ENCODE measurements around the gene NEXN.

NEXN gene

GRCh38 chr1:77876884-77877283 lies 11.5 kb upstream of the NEXN start:
- no peak for TF ChIP-seq CTCF (IDR thresholded peaks at IDR 0.05; ENCODE audit: low read depth, low read length)
- DNase-seq (ENCODE audit: low read depth in 2 of 2): peak; percentile 46 to 74

GRCh38 chr1:77881061-77881460 lies 7.4 kb upstream of the NEXN start:
- DNase-seq (ENCODE audit: low read depth in 2 of 2): no peak
- no peak overlapping the region for H3K4me3 ChIP-seq (replicated peaks in 1 of 2; ENCODE audit: low read depth in 2 of 2, low read length in 2 of 2)
- TF ChIP-seq CTCF (IDR thresholded peaks at IDR 0.05; ENCODE audit: low read depth, low read length): no peak

More at GRCh38 chr1:77876884-77877283, 11.5 kb upstream of the NEXN start:
- H3K4me3 ChIP-seq (replicated peaks in 1 of 2; ENCODE audit: low read depth in 2 of 2, low read length in 2 of 2): no peak overlapping the region

- H3K4me3 ChIP-seq (replicated peaks in 1 of 2; ENCODE audit: low read depth in 2 of 2, low read length in 2 of 2): no peak overlapping the region
- TF ChIP-seq CTCF (IDR thresholded peaks at IDR 0.05; ENCODE audit: low read depth, low read length): no peak
Observed at GRCh38 chr1:77882411-77882810, 6.0 kb upstream of the NEXN start.

GRCh38 chr1:77888781-77889642 lies 588 bp downstream of the NEXN start:
- no peak for TF ChIP-seq CTCF (IDR thresholded peaks at IDR 0.05; ENCODE audit: low read depth, low read length)
- DNase-seq (ENCODE audit: low read depth in 2 of 2): peak; percentile 72 to 84
- H3K4me3 ChIP-seq (replicated peaks in 1 of 2; ENCODE audit: low read depth in 2 of 2, low read length in 2 of 2): peak overlapping the region; percentile 64 to 84

More at GRCh38 chr1:77882411-77882810, 6.0 kb upstream of the NEXN start:
- no peak for DNase-seq (ENCODE audit: low read depth in 2 of 2)

GRCh38 chr1:77889671-77890070 lies 1.2 kb downstream of the NEXN start:
- TF ChIP-seq CTCF (IDR thresholded peaks at IDR 0.05; ENCODE audit: low read depth, low read length): no peak
- peak; percentile 55 to 87 for DNase-seq (ENCODE audit: low read depth in 2 of 2)
- H3K4me3 ChIP-seq (replicated peaks in 1 of 2; ENCODE audit: low read depth in 2 of 2, low read length in 2 of 2): peak overlapping the region; percentile 64 to 84

GRCh38 chr1:77891200-77891599 lies 2.8 kb downstream of the NEXN start:
- TF ChIP-seq CTCF (IDR thresholded peaks at IDR 0.05; ENCODE audit: low read depth, low read length): no peak

More at GRCh38 chr1:77891200-77891599, 2.8 kb downstream of the NEXN start:
- H3K4me3 ChIP-seq (replicated peaks in 1 of 2; ENCODE audit: low read depth in 2 of 2, low read length in 2 of 2): peak overlapping the region in 1 of 2 donors; percentile 84
- DNase-seq (ENCODE audit: low read depth in 2 of 2): no peak
